GM10248 (cell line): Measurements from ENCODE around the gene AASS.
A peak's percentile ranks its signal among the peaks of the same experiment; 100 is the strongest.

Experiments
- CTCF ChIA-PET: fragments of 300-600 bp; sonication (Branson Sonifier 250); formaldehyde crosslinking; extraction: SDS; loops from one replicate; lab custom pipeline; 2021; ENCODE audit warnings: antibody characterized with exemption; lab: Yijun Ruan, JAX
- POLR2A ChIA-PET: fragments of 350-650 bp; sonication (Branson Sonifier 250); formaldehyde crosslinking; extraction: SDS; loops from one replicate; lab custom pipeline; 2020; ENCODE audit warnings: antibody characterized with exemption; lab: Yijun Ruan, JAX
- DNase-seq: peaks from one replicate; pipeline ENCODE4 v3.0.0; 2012; ENCODE audit errors: extremely low spot score
- CTCF ChIP-seq: IDR thresholded peaks from 2 replicates; pipeline ENCODE4 v1.5.1; 2012; ENCODE audit warnings: mild to moderate bottlenecking, low read depth; ENCODE audit errors: extremely low read depth, missing control alignments, control extremely low read depth

Gene AASS

GRCh38 chr7:122092964-122093797, 50.9 kb downstream of the AASS start:
- POLR2A ChIA-PET = no interaction called here
- CTCF ChIA-PET = interaction anchor here (0.6 to 3.1 kb wide), 25 partner anchors 11 to 466 kb away, joined by 3 to 31 read pairs (median 4); no protein-coding TSS in a partner anchor
- TF ChIP-seq CTCF = peak; percentile 84
- peak; percentile 39 for DNase-seq

GRCh38 chr7:122082670-122083069, 61.4 kb downstream of the AASS start:
- ChIA-PET POLR2A (no interaction called here), CTCF (no interaction called here)
- no peak for TF ChIP-seq CTCF
- no peak for DNase-seq

- CTCF ChIA-PET = interaction anchor here (1.9 to 4.6 kb wide), 3 partner anchors 8 to 88 kb away, joined by 5 to 23 read pairs (median 17); no protein-coding TSS in a partner anchor
- POLR2A ChIA-PET = no interaction called here
- no peak for DNase-seq
- TF ChIP-seq CTCF = no peak
Observed at GRCh38 chr7:122082160-122082559, 61.9 kb downstream of the AASS start.

GRCh38 chr7:122073635-122074034, 70.4 kb downstream of the AASS start:
- no peak for TF ChIP-seq CTCF
- CTCF ChIA-PET = no interaction called here
- DNase-seq = no peak
- POLR2A ChIA-PET = no interaction called here

- CTCF ChIA-PET = interaction anchor here (1.2 to 1.4 kb wide), 2 partner anchors 10 to 20 kb away, joined by 4 to 8 read pairs; no protein-coding TSS in a partner anchor
- no peak for TF ChIP-seq CTCF
- DNase-seq = no peak
- POLR2A ChIA-PET = no interaction called here
Observed at GRCh38 chr7:122072924-122073599, 71.0 kb downstream of the AASS start.

- no peak for DNase-seq
- CTCF ChIA-PET = interaction anchor here (1.2 to 1.4 kb wide), 2 partner anchors 9 to 21 kb away, joined by 4 to 8 read pairs; no protein-coding TSS in a partner anchor
- POLR2A ChIA-PET = no interaction called here
- no peak for TF ChIP-seq CTCF
Observed at GRCh38 chr7:122072272-122072671, 71.8 kb downstream of the AASS start.
